ENCODE measurements around the gene TIMP3.

The TIMP3 gene

DNA sequence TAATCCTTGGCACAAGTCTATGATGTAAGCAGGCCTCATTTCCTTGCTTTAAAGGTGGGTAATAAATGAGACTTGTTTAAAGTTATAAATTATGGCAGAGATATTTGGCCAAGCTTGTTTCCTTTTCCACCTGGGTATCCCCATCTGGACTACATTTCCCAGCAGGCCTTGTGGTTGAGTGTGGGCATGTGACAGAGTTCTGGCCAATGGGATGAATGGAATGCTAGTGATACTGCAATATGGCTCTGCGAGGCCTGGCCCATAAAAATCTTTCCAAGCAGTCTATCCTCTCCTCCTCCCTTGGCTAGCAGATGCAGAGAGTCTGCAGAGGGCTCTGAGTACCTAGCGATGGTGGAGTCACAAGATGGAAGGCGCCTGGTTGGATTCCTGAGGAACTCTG, 102.5 kb downstream of the TIMP3 start:
- no peak for TF ChIP-seq CTCF (IDR thresholded peaks at IDR 0.05; ENCODE audit: low read depth, low read length)
- H3K4me3 ChIP-seq (ENCODE audit: low read depth, low read length): no peak overlapping the region

GRCh38 chr22:32905400-32905799, 103.9 kb downstream of the TIMP3 start:
- TF ChIP-seq CTCF (IDR thresholded peaks at IDR 0.05; ENCODE audit: low read depth, low read length): no peak
- H3K4me3 ChIP-seq (ENCODE audit: low read depth, low read length): no peak overlapping the region

GRCh38 chr22:32909581-32910428, 108.3 kb downstream of the TIMP3 start:
- H3K4me3 ChIP-seq (ENCODE audit: low read depth, low read length): no peak overlapping the region
- TF ChIP-seq CTCF (IDR thresholded peaks at IDR 0.05; ENCODE audit: low read depth, low read length): no peak

- TF ChIP-seq CTCF (IDR thresholded peaks at IDR 0.05; ENCODE audit: low read depth, low read length): no peak
- H3K4me3 ChIP-seq (ENCODE audit: low read depth, low read length): no peak overlapping the region
These were observed 108.9 kb downstream of the TIMP3 start for GRCh38 chr22:32910429-32910772.

GRCh38 chr22:32911503-32911902, 110.0 kb downstream of the TIMP3 start:
- no peak overlapping the region for H3K4me3 ChIP-seq (ENCODE audit: low read depth, low read length)
- TF ChIP-seq CTCF (IDR thresholded peaks at IDR 0.05; ENCODE audit: low read depth, low read length): no peak
